ENCODE results near the gene PREX1. TPM values are rescaled to one million over a fixed set of nuclear protein-coding genes. Genes with fewer than 3 reads are reported as not detected.

Gene PREX1
- total and polyA plus RNA-seq, 2 donors (not counting 3 experiments of a cell fraction or from before 2014, with no cell fraction given) = 51.3 to 72.9 TPM

- Histone ChIP-seq H2AFZ (ENCODE audit: low read depth, low read length) (no peak overlapping the region), H3K36me3 (ENCODE audit: control insufficient read depth in 2 of 2, extremely low read depth in 1 of 2, insufficient read depth in 2 of 2, low read length in 2 of 2) (peaks cover 10 to 36% of the 10 kb centered on the region in 2 experiments), H3K27me3 (ENCODE audit: control insufficient read depth in 2 of 2, insufficient read depth in 2 of 2, low read length in 2 of 2) (no peaks in the 10 kb centered on the region), H3K9me3 (replicated peaks; ENCODE audit: control insufficient read depth, insufficient read depth, low read length) (no peaks in the 10 kb centered on the region), H3K9me1 (replicated peaks; ENCODE audit: control insufficient read depth, extremely low read depth, insufficient read depth, low read length) (no peaks in the 10 kb centered on the region), H3K4me3 (replicated peaks in 1 of 3; ENCODE audit: insufficient read depth in 1 of 3, low read depth in 1 of 3, low read length in 3 of 3) (no peak overlapping the region), H3K4me1 (ENCODE audit: control insufficient read depth, extremely low read depth, insufficient read depth, low read length) (peaks cover 17% of the 10 kb centered on the region), H3K9ac (replicated peaks; ENCODE audit: extremely low read depth, insufficient read depth, low read length) (no peak overlapping the region), H3K4me2 (ENCODE audit: insufficient read depth, low read length) (no peak overlapping the region), H3K27ac (ENCODE audit: insufficient read depth, low read depth, low read length) (no peak overlapping the region), H3K79me2 (ENCODE audit: control insufficient read depth, insufficient read depth, low read length) (peaks cover 26% of the 10 kb centered on the region), H4K20me1 (replicated peaks; ENCODE audit: control insufficient read depth, extremely low read depth, insufficient read depth, low read length) (no peaks in the 10 kb centered on the region)
- no peak for DNase-seq (ENCODE audit: low read depth, low spot score)
- BruUV-seq (replicated peaks) = no TSS peak
- FAIRE-seq = no peak
- no peak for TF ChIP-seq POLR2AphosphoS5 (IDR thresholded peaks at IDR 0.05; ENCODE audit: insufficient read depth, low read depth, low read length)
- TF ChIP-seq JUN (IDR thresholded peaks at IDR 0.05; ENCODE audit: borderline replicate concordance, insufficient read depth, insufficient read length, low read depth) = no peak
- TF ChIP-seq CTCF (IDR thresholded peaks at IDR 0.05; ENCODE audit: extremely low read depth in 1 of 2, insufficient read depth in 1 of 2, low read depth in 1 of 2, low read length in 2 of 2) = no peak
- TF ChIP-seq FOS (IDR thresholded peaks at IDR 0.05; ENCODE audit: borderline replicate concordance, insufficient read depth, low read length) = no peak
- TF ChIP-seq MAX (IDR thresholded peaks at IDR 0.05; ENCODE audit: insufficient read depth, insufficient read length) = no peak
- CTCF ChIA-PET = interaction anchor here (4.4 kb wide), 1 partner anchor 83 kb away, joined by 18 read pairs; no protein-coding TSS in a partner anchor
- intact Hi-C loops (cut with micrococcal nuclease) (no loop called here), dilution Hi-C loops (cut with MboI; ENCODE audit: extremely low pct_ligation_motif_present, low sequenced_read_pairs) (no loop called here)
- POLR2A ChIA-PET = no interaction called here
Measured at GRCh38 chr20:48740292-48740649, 87.5 kb downstream of the PREX1 start.
